HG03039 (cell line): ENCODE data around the gene NPTN.
"Not testable (repeated sequence)": the region's sequence is repeated elsewhere in the genome, so short reads cannot be mapped to it uniquely, and the experiment has no call there.

Experiments used
- ATAC-seq: cut with Tn5 transposase; IDR thresholded peaks from one replicate; pipeline ENCODE4 v1.9.1; 2021; ENCODE audit warnings: mild to moderate bottlenecking, moderate library complexity; ENCODE audit not compliant: unreplicated experiment

The NPTN gene

GRCh38 chr15:73633111-73633990, at the start of gene NPTN:
TSS of gene NPTN (minus strand) at chr15:73633389. CDS start at chr15:73633215, 174 bp downstream.
- ATAC-seq: peak; percentile 87

- ATAC-seq: no peak
Measured at GRCh38 chr15:73682600-73683090, 49.5 kb upstream of the NPTN start.

GRCh38 chr15:73681856-73682599, 48.8 kb upstream of the NPTN start:
- no peak for ATAC-seq

GRCh38 chr15:73681063-73681462, 47.9 kb upstream of the NPTN start:
- ATAC-seq: no peak

- ATAC-seq: no peak
Measured at GRCh38 chr15:73680549-73680948, 47.4 kb upstream of the NPTN start.

GRCh38 chr15:73679964-73680363, 46.8 kb upstream of the NPTN start:
- no peak for ATAC-seq

- no peak for ATAC-seq
Measured at GRCh38 chr15:73679180-73679579, 46.0 kb upstream of the NPTN start.

GRCh38 chr15:73678498-73678897, 45.3 kb upstream of the NPTN start:
- ATAC-seq: no peak

GRCh38 chr15:73677733-73678132, 44.5 kb upstream of the NPTN start:
- no peak for ATAC-seq

GRCh38 chr15:73677146-73677607, 44.0 kb upstream of the NPTN start:
- ATAC-seq: no peak

GRCh38 chr15:73674587-73674986, 41.4 kb upstream of the NPTN start:
- ATAC-seq: no peak

GRCh38 chr15:73660455-73660854, 27.3 kb upstream of the NPTN start:
- no peak for ATAC-seq

- no peak for ATAC-seq
Measured at GRCh38 chr15:73658645-73659044, 25.5 kb upstream of the NPTN start.

- no peak for ATAC-seq
Measured at GRCh38 chr15:73655724-73656123, 22.5 kb upstream of the NPTN start.

GRCh38 chr15:73654659-73655058, 21.5 kb upstream of the NPTN start:
- ATAC-seq: no peak

GRCh38 chr15:73650416-73651126, 17.4 kb upstream of the NPTN start:
- no peak for ATAC-seq

- ATAC-seq: no peak
Measured at GRCh38 chr15:73648014-73648295, 14.8 kb upstream of the NPTN start.

GRCh38 chr15:73647259-73648013, 14.2 kb upstream of the NPTN start:
- no peak for ATAC-seq

GRCh38 chr15:73639464-73639863, 6.3 kb upstream of the NPTN start:
- ATAC-seq: not testable (repeated sequence)

- ATAC-seq: no peak
Measured at GRCh38 chr15:73637527-73637926, 4.3 kb upstream of the NPTN start.
